ENCODE measurements around the gene CDC42BPG. TPM values are rescaled to one million over a fixed set of nuclear protein-coding genes. Genes with fewer than 3 reads are reported as not detected.

The CDC42BPG gene
- total and polyA plus RNA-seq, 9 of the 15 experiments (the other 6 are each of a cell fraction or from before 2014, with no cell fraction given), result 0.04 to 8.8 (median 2.1) TPM

DNA sequence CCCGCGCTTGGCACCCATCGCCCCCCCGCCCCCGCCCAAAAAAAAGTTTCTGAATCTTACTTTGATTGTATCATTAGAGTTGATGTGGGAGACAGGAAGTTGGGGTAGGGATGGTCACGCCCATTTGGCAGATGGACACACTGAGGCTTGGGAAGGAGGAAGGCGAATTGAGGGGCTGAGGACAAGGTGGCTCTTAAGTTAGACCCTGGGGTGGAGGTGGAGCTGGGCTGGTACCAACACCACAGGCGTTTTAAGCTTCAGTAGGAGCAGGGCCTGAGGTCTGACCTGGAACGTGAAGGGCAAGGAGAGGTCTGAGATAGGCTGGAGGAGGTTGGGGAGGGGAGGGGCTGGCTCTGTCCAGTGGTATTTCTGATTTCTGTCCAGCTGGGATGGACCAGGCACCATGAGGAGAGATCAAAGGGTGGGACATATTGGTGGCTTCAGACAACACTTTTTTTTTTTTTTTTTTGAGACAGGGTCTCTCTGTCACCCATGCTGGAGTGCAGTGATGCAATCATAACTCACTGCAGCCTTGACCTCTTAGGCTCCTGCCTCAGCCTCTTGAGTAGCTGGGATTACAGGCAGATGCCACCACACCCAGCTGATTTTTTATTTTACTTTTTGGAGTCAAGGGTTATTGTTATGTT is 799 bp upstream of the CDC42BPG start (continued):
- no peak for TF ChIP-seq TSHZ1 (CRISPR knock-in tag; IDR thresholded peaks at IDR 0.05)
- TF ChIP-seq, protein P1, sequence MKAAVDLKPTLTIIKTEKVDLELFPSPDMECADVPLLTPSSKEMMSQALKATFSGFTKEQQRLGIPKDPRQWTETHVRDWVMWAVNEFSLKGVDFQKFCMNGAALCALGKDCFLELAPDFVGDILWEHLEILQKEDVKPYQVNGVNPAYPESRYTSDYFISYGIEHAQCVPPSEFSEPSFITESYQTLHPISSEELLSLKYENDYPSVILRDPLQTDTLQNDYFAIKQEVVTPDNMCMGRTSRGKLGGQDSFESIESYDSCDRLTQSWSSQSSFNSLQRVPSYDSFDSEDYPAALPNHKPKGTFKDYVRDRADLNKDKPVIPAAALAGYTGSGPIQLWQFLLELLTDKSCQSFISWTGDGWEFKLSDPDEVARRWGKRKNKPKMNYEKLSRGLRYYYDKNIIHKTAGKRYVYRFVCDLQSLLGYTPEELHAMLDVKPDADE (conservative IDR thresholded peaks at IDR 0.05; ENCODE audit: control insufficient read depth, low read depth, low read length), result no peak
- peak; percentile 26 to 48; a peak in 2 of 4 replicates for TF ChIP-seq TRIM24 (IDR thresholded peaks at IDR 0.05)
- TF ChIP-seq GABPB1 (CRISPR knock-in tag; IDR thresholded peaks at IDR 0.05), result peak; percentile 63
- TF ChIP-seq PTBP1 (IDR thresholded peaks at IDR 0.05; ENCODE audit: low read depth, low read length), result peak; percentile 86
- TF ChIP-seq, protein P2, sequence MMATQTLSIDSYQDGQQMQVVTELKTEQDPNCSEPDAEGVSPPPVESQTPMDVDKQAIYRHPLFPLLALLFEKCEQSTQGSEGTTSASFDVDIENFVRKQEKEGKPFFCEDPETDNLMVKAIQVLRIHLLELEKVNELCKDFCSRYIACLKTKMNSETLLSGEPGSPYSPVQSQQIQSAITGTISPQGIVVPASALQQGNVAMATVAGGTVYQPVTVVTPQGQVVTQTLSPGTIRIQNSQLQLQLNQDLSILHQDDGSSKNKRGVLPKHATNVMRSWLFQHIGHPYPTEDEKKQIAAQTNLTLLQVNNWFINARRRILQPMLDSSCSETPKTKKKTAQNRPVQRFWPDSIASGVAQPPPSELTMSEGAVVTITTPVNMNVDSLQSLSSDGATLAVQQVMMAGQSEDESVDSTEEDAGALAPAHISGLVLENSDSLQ (IDR thresholded peaks at IDR 0.05), result peak; percentile 48
- TF ChIP-seq BRD9 (IDR thresholded peaks at IDR 0.05; ENCODE audit: low read depth, partially characterized antibody), result peak; percentile 59
- TF ChIP-seq NBN (IDR thresholded peaks at IDR 0.05; ENCODE audit: low read depth), result peak; percentile 74
- peak; percentile 97 for TF ChIP-seq CHD4 (IDR thresholded peaks at IDR 0.05; ENCODE audit: insufficient read depth, insufficient replicate concordance, low read depth, low read length, poor library complexity, severe bottlenecking)
- peak; percentile 80 for TF ChIP-seq ETV1 (tag; conservative IDR thresholded peaks at IDR 0.05; ENCODE audit: low read depth)
- no peak for TF ChIP-seq MIER1 (IDR thresholded peaks at IDR 0.05; ENCODE audit: low read depth)
- peak; percentile 86 for TF ChIP-seq RBM25 (IDR thresholded peaks at IDR 0.05; ENCODE audit: low read depth, low read length, severe bottlenecking)
- peak; percentile 76 for TF ChIP-seq CEBPB (tag; IDR thresholded peaks at IDR 0.05)
- peak in 1 of 2 experiments; percentile 12 for TF ChIP-seq AFF1 (IDR thresholded peaks at IDR 0.05; ENCODE audit: low read depth in 1 of 2, partially characterized antibody in 2 of 2)
- no peak for TF ChIP-seq SMC3 (conservative IDR thresholded peaks at IDR 0.05; ENCODE audit: insufficient read depth, low read depth, low read length)
- no peak for TF ChIP-seq CBFB (CRISPR knock-in tag; IDR thresholded peaks at IDR 0.05)
- TF ChIP-seq SMARCE1 (IDR thresholded peaks at IDR 0.05), result peak; percentile 62; the same call in 1 of the 2 replicates
- TF ChIP-seq PML (IDR thresholded peaks at IDR 0.05; ENCODE audit: low read length), result 0 out of 2 replicates have a peak, but pooled peaks have one; percentile 2
- TF ChIP-seq MCM5 (IDR thresholded peaks at IDR 0.05; ENCODE audit: low read depth), result no peak

All from K562 (cell line).